IPS-18a (cell line): ENCODE data around the gene ZKSCAN1.

ENCODE experiments used
- H3K27ac ChIP-seq: one replicate; pipeline ENCODE4 v1.5.1; 2013; ENCODE audit warnings: low read length
- H3K27me3 ChIP-seq: one replicate; pipeline ENCODE4 v1.6.1; 2013; ENCODE audit warnings: mild to moderate bottlenecking, low read length; ENCODE audit not compliant: control insufficient read depth, insufficient read depth
- H3K36me3 ChIP-seq: one replicate; pipeline ENCODE4 v1.6.1; 2013; ENCODE audit warnings: low read depth, low read length; ENCODE audit not compliant: control insufficient read depth
- H3K4me1 ChIP-seq: one replicate; pipeline ENCODE4 v1.6.1; 2013; ENCODE audit warnings: low read depth, low read length; ENCODE audit not compliant: control insufficient read depth
- H3K4me3 ChIP-seq: one replicate; pipeline ENCODE4 v1.5.1; 2013; ENCODE audit warnings: low read length
- H3K9ac ChIP-seq: one replicate; pipeline ENCODE4 v1.6.1; 2013; ENCODE audit warnings: mild to moderate bottlenecking, low read length, moderate library complexity
- H3K9me3 ChIP-seq: one replicate; pipeline ENCODE4 v1.6.1; 2013; ENCODE audit warnings: low read depth, low read length; ENCODE audit not compliant: control insufficient read depth

Gene ZKSCAN1

DNA sequence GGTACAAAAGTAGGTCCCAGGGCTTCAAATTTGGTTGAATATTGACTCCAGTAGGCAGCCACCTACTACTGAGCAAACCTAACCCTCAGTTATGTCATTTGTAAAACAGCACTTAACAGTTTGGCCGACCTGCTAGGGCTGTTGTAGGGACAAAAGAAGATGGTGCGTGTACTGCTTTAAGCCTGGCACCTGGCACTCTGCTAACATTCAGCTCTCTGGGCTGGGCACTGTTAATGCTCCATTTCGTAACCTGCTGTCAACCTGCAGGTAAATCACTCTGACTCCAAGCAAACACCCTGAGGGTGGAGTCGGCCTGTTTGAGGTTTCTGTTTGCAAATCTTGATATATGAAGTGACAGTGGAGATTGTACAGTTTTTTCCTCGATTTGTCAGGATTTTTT lies 7.2 kb downstream of the ZKSCAN1 start:
- Histone ChIP-seq H3K9ac (no peak overlapping the region), H3K4me1 (no peaks in the 10 kb centered on the region), H3K27me3 (no peaks in the 10 kb centered on the region), H3K9me3 (no peaks in the 10 kb centered on the region), H3K36me3 (peaks cover 49% of the 10 kb centered on the region), H3K27ac (no peak overlapping the region), H3K4me3 (no peak overlapping the region)

DNA sequence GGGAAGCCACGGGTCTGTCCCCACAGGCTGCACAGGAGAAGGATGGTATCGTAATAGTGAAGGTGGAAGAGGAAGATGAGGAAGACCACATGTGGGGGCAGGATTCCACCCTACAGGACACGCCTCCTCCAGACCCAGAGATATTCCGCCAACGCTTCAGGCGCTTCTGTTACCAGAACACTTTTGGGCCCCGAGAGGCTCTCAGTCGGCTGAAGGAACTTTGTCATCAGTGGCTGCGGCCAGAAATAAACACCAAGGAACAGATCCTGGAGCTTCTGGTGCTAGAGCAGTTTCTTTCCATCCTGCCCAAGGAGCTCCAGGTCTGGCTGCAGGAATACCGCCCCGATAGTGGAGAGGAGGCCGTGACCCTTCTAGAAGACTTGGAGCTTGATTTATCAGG lies 8.1 kb downstream of the ZKSCAN1 start:
- Histone ChIP-seq H3K36me3 (peaks cover 49% of the 10 kb centered on the region), H3K4me1 (no peaks in the 10 kb centered on the region)

DNA sequence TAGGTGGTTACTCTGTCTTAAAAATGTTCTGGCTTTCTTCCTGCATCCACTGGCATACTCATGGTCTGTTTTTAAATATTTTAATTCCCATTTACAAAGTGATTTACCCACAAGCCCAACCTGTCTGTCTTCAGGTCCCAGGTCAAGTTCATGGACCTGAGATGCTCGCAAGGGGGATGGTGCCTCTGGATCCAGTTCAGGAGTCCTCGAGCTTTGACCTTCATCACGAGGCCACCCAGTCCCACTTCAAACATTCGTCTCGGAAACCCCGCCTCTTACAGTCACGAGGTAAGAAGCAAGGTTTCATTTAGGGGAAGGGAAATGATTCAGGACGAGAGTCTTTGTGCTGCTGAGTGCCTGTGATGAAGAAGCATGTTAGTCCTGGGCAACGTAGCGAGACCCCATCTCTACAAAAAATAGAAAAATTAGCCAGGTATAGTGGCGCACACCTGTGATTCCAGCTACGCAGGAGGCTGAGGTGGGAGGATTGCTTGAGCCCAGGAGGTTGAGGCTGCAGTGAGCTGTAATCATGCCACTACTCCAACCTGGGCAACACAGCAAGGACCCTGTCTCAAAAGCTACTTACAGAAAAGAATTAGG lies 8.7 kb downstream of the ZKSCAN1 start:
- Histone ChIP-seq H3K9ac (no peak overlapping the region), H3K9me3 (no peaks in the 10 kb centered on the region), H3K36me3 (peaks cover 45% of the 10 kb centered on the region), H3K27ac (no peak overlapping the region), H3K4me3 (no peak overlapping the region), H3K27me3 (no peaks in the 10 kb centered on the region), H3K4me1 (no peaks in the 10 kb centered on the region)

More for the DNA sequence above, 8.1 kb downstream of the ZKSCAN1 start:
- no peak overlapping the region for H3K4me3 ChIP-seq
- no peaks in the 10 kb centered on the region for H3K27me3 ChIP-seq
- H3K9ac ChIP-seq = no peak overlapping the region
- no peak overlapping the region for H3K27ac ChIP-seq
- H3K9me3 ChIP-seq = no peaks in the 10 kb centered on the region

DNA sequence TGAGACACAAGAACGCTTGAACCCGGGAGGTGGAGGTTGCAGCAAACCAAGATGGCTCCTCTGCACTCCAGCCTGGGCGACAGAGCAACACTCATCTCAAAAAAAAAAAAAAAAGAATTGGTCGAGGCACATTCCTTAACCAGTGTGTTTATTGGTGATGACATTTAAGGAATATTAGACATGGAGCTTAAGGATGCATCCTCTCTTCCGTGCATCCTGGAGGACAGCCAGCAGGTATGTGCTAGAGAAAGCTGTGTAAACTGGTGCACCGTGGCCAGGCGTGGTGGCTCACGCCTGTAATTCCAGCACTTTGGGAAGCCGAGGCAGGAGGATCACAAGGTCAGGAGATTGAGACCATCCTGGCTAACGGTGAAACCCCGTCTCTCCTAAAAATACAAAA lies 11.8 kb downstream of the ZKSCAN1 start:
- H3K27ac ChIP-seq = no peak overlapping the region
- H3K4me3 ChIP-seq = no peak overlapping the region
- no peaks in the 10 kb centered on the region for H3K27me3 ChIP-seq
- no peak overlapping the region for H3K9ac ChIP-seq
- H3K4me1 ChIP-seq = no peaks in the 10 kb centered on the region
- peaks cover 61% of the 10 kb centered on the region for H3K36me3 ChIP-seq
- no peaks in the 10 kb centered on the region for H3K9me3 ChIP-seq

DNA sequence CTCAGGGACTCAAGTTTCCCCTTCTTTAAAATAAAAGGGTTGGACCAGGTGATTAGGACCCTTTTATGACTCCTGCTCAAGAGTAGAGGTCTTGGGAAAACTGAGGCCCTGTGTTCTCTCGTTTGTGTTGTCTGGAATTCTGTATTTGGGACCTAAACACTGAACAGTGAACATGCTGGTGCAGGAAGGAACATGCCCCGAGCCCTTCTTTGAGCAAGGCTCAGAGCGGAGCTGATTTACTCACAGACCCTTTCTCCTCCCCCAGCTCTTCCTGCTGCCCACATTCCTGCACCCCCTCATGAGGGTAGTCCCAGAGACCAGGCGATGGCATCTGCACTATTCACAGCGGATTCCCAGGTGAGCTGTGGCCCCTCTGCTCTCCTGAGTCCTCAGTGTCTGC lies 14.2 kb downstream of the ZKSCAN1 start:
- Histone ChIP-seq H3K36me3 (peaks cover 59% of the 10 kb centered on the region), H3K4me1 (no peaks in the 10 kb centered on the region), H3K9ac (no peak overlapping the region), H3K27ac (no peak overlapping the region), H3K27me3 (no peaks in the 10 kb centered on the region), H3K4me3 (no peak overlapping the region), H3K9me3 (no peaks in the 10 kb centered on the region)

DNA sequence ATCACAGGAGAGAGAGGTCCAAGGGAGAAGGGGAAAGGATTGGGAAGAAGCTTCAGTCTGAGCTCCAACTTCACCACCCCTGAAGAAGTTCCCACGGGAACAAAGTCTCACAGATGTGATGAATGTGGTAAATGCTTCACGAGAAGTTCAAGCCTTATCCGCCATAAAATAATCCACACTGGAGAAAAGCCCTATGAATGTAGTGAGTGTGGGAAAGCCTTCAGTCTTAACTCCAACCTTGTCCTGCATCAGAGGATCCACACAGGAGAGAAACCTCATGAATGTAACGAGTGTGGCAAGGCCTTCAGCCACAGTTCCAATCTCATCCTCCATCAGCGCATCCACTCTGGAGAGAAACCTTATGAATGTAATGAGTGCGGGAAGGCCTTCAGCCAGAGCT lies 18.1 kb downstream of the ZKSCAN1 start:
- no peak overlapping the region for H3K9ac ChIP-seq
- H3K27ac ChIP-seq = no peak overlapping the region
- H3K9me3 ChIP-seq = no peaks in the 10 kb centered on the region
- H3K27me3 ChIP-seq = no peaks in the 10 kb centered on the region
- no peaks in the 10 kb centered on the region for H3K4me1 ChIP-seq
- no peak overlapping the region for H3K4me3 ChIP-seq
- peaks cover 59% of the 10 kb centered on the region for H3K36me3 ChIP-seq

DNA sequence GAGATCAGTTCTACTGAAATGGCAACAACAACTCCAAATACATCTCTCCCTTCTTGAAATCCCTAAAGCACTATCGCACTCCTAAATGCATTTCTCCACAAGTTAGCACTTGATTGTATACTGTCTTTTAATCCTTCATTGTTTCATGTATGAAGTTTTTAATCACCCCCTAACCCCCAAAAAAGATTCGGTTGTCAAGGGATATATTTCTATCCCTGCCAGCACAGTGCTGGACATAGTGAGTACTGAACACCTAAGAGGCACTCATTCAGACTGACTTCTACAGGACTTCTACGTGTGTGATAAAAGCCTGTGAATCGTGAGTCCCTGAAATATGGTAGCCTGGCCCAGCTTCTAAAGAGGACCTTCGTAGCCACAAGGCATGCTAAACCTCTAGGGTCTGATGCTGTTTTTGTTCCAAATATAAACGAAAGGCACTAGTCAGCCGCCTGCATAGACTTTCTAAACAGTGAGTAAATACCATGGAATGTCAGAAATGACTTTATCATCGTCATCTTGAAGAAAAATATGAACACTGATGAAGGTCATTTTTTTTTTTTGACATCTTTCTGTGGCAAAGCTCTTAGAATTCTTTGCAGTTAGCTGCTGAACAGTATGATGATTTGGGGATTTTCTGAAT lies 19.6 kb downstream of the ZKSCAN1 start:
- no peaks in the 10 kb centered on the region for H3K9me3 ChIP-seq
- no peaks in the 10 kb centered on the region for H3K27me3 ChIP-seq
- H3K4me1 ChIP-seq = no peaks in the 10 kb centered on the region
- H3K27ac ChIP-seq = no peak overlapping the region
- peaks cover 53% of the 10 kb centered on the region for H3K36me3 ChIP-seq
- H3K9ac ChIP-seq = no peak overlapping the region
- H3K4me3 ChIP-seq = no peak overlapping the region

DNA sequence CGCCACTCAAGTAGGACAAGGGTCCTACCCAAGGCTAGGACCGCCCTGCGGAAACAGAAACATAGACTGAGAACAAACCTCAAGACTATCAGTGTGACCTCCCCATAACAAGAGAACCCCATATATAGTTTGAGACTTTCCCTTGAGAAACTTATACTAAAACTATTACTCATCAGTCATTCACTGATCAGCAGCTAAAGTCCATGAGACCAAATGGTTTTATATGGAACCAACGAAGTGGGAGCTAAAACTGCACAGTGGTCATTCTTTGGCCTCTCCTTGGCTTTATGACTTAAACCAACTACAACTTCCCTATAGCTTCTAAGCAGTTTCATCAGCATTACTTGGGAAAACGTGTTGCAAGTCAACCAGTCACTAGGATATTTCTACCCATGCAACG lies 20.5 kb downstream of the ZKSCAN1 start:
- no peaks in the 10 kb centered on the region for H3K27me3 ChIP-seq
- no peak overlapping the region for H3K4me3 ChIP-seq
- H3K9ac ChIP-seq = no peak overlapping the region
- H3K4me1 ChIP-seq = no peaks in the 10 kb centered on the region
- H3K27ac ChIP-seq = no peak overlapping the region
- H3K36me3 ChIP-seq = peaks cover 49% of the 10 kb centered on the region
- no peaks in the 10 kb centered on the region for H3K9me3 ChIP-seq

DNA sequence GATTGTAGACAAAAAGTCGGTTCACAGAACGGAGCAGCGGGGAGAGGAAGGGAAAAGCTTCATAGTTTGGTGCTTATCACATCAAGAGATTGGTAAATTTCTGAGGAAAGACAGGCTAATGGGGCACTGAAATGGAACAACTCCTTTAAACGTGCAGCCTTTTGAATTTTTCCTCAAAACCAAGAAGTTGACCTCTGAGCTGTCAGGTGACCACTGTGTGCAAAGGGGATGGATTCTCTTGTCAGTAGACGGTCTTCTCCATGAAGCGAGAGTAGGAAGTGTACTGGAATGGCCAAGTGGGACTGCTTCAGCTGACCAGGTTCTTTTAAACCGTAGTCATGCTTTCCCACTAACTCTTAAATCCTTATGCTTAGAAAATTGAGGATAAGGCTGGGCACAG lies 22.9 kb downstream of the ZKSCAN1 start:
- Histone ChIP-seq H3K4me1 (no peaks in the 10 kb centered on the region), H3K36me3 (peaks cover 36% of the 10 kb centered on the region)

DNA sequence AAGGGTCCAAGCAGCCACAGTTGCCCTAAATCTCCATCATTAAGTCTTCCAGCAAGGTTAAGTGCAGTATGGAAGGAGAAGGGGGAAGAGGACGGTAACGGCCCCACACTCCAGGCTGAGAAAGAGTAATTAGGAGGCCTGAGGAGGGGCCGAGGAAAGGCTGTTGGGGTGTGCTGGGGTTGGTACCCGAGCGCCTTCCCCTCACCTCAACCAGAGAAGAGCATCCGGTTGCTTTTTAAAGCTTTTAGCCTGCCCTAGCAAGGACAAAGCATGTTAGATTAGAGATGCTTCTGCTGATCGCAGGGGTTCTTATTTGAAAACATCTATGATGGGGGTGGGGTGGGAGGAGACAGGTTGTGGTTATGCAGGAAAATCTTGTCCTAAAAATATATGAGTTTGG lies 25.2 kb downstream of the ZKSCAN1 start:
- H3K27ac ChIP-seq = no peak overlapping the region
- peaks cover 3% of the 10 kb centered on the region for H3K9me3 ChIP-seq
- H3K4me1 ChIP-seq = no peaks in the 10 kb centered on the region
- H3K27me3 ChIP-seq = no peaks in the 10 kb centered on the region
- H3K36me3 ChIP-seq = peaks cover 13% of the 10 kb centered on the region
- H3K4me3 ChIP-seq = no peak overlapping the region
- H3K9ac ChIP-seq = no peak overlapping the region

More for the DNA sequence above, 22.9 kb downstream of the ZKSCAN1 start:
- no peaks in the 10 kb centered on the region for H3K27me3 ChIP-seq
- no peak overlapping the region for H3K4me3 ChIP-seq
- H3K27ac ChIP-seq = no peak overlapping the region
- no peak overlapping the region for H3K9ac ChIP-seq
- peaks cover 3% of the 10 kb centered on the region for H3K9me3 ChIP-seq

DNA sequence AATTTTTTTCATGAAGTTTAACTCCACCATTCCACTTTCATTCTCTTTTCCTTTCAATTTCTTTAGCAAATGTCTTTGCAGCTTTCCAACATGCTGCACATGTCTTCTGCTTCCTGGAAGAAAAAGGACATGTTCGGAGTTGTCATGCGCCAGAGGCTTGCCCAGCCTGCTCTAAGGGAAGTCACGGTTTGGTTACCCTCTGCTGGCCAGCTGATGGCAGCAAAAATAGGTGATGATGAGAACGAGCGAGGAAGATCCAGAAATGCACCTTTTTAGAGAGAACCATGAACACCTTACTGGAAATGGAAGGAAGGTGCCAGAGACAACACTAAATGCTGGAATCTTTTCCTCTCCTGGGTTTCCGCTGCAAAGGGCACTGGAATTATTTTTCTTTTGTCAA lies 29.3 kb downstream of the ZKSCAN1 start:
- H3K4me1 ChIP-seq = peaks cover 5% of the 10 kb centered on the region
- H3K27ac ChIP-seq = no peak overlapping the region
- no peak overlapping the region for H3K4me3 ChIP-seq
- H3K27me3 ChIP-seq = no peaks in the 10 kb centered on the region
- peaks cover 3% of the 10 kb centered on the region for H3K9me3 ChIP-seq
- no peaks in the 10 kb centered on the region for H3K36me3 ChIP-seq
- no peak overlapping the region for H3K9ac ChIP-seq

DNA sequence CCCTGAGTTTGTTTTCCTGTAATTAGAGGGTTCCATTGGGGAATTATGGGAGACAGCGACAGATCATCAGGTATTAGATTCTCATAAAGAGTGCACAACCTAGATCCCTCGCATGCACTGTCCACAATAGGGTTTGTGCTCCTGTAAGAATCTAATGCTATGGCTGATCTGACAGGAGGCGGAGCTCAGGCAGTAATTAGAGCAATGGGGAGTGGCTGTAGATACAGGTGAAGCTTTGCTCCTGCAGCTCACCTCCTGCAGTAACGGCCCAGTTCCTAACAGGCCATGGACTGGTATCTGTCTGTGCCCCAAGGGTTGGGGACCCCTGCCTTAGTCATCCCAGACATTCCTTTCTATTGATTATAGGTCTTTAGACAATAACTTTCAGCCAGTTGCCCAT lies 33.3 kb downstream of the ZKSCAN1 start:
- Histone ChIP-seq H3K36me3 (no peaks in the 10 kb centered on the region), H3K9me3 (no peaks in the 10 kb centered on the region), H3K9ac (no peak overlapping the region), H3K4me3 (no peak overlapping the region), H3K27ac (no peak overlapping the region), H3K4me1 (peaks cover 5% of the 10 kb centered on the region), H3K27me3 (no peaks in the 10 kb centered on the region)
